ENCODE results near the gene OLFML2A. TPM values are rescaled to one million over a fixed set of nuclear protein-coding genes. Genes with fewer than 3 reads are reported as not detected.

The OLFML2A gene
- total and polyA plus RNA-seq, 2 donors (not counting 1 experiment from before 2014, with no cell fraction given) = 0.76 to 0.88 TPM

GRCh38 chr9:124741662-124742061, 35.3 kb upstream of the OLFML2A start:
- no peaks in the 10 kb centered on the region for H3K4me1 ChIP-seq (ENCODE audit: control insufficient read depth in 2 of 2, insufficient read depth in 2 of 2, low read length in 2 of 2)
- Mint-ChIP-seq H3K27ac (no peak overlapping the region), H3K4me3 (no peak overlapping the region), H3K9me3 (ENCODE audit: insufficient read depth) (no peaks in the 10 kb centered on the region), H3K4me1 (peaks cover 2% of the 10 kb centered on the region), H3K27me3 (no peaks in the 10 kb centered on the region)
- no peak overlapping the region for H2AFZ ChIP-seq (ENCODE audit: insufficient read depth, low read depth, low read length, poor library complexity, severe bottlenecking)
- H3K27ac ChIP-seq (ENCODE audit: low read length in 2 of 2) = no peak overlapping the region
- no peak overlapping the region for H3K4me3 ChIP-seq (ENCODE audit: control extremely low read depth in 1 of 5, extremely low read depth in 1 of 5, insufficient read depth in 1 of 5, low read depth in 2 of 5, low read length in 4 of 5)
- no peaks in the 10 kb centered on the region for H3K9me3 ChIP-seq (ENCODE audit: control extremely low read depth in 1 of 3, control insufficient read depth in 2 of 3, insufficient read depth in 1 of 3, low read length in 2 of 3)
- intact Hi-C loops (cut with micrococcal nuclease) = no loop called here
- TF ChIP-seq CTCF (IDR thresholded peaks at IDR 0.05) (no peak), EZH2 (IDR thresholded peaks at IDR 0.05; ENCODE audit: borderline replicate concordance, insufficient read depth, low read depth, low read length, poor library complexity, severe bottlenecking) (no peak)
- ChIA-PET CTCF (interaction anchor here (1.0 kb wide), 1 partner anchor 30 kb away, joined by 3 read pairs; no protein-coding TSS in a partner anchor), POLR2A (no interaction called here)
- no peak overlapping the region for H3K9ac ChIP-seq (ENCODE audit: low read length)
- DNase-seq = no peak
- H3K79me2 ChIP-seq (ENCODE audit: control insufficient read depth, insufficient read depth, low read length) = no peaks in the 10 kb centered on the region
- no peaks in the 10 kb centered on the region for H3K27me3 ChIP-seq (replicated peaks in 1 of 4; ENCODE audit: control extremely low read depth in 1 of 4, control insufficient read depth in 3 of 4, insufficient read depth in 4 of 4, low read length in 3 of 4)
- no peak overlapping the region for H3K4me2 ChIP-seq (replicated peaks; ENCODE audit: low read depth, low read length, poor library complexity, severe bottlenecking)
- no peak for ATAC-seq (ENCODE audit: low read depth)
- 89% methylated on average over 3 of the region's 4 CpGs for WGBS (ENCODE audit: insufficient coverage)
- H3K36me3 ChIP-seq (replicated peaks in 1 of 2; ENCODE audit: control extremely low read depth in 1 of 2, control insufficient read depth in 1 of 2, extremely low read depth in 1 of 2, insufficient read depth in 2 of 2, low read length in 1 of 2) = no peaks in the 10 kb centered on the region
- H4K20me1 ChIP-seq (ENCODE audit: control insufficient read depth, insufficient read depth, low read length, poor library complexity, severe bottlenecking) = no peaks in the 10 kb centered on the region

- ATAC-seq (ENCODE audit: low read depth) = no peak
- H3K9ac ChIP-seq (ENCODE audit: low read length) = no peak overlapping the region
- H3K9me3 ChIP-seq (ENCODE audit: control extremely low read depth in 1 of 3, control insufficient read depth in 2 of 3, insufficient read depth in 1 of 3, low read length in 2 of 3) = no peaks in the 10 kb centered on the region
- H4K20me1 ChIP-seq (ENCODE audit: control insufficient read depth, insufficient read depth, low read length, poor library complexity, severe bottlenecking) = no peaks in the 10 kb centered on the region
- no peak overlapping the region for H3K27ac ChIP-seq (ENCODE audit: low read length in 2 of 2)
- no peaks in the 10 kb centered on the region for H3K36me3 ChIP-seq (replicated peaks in 1 of 2; ENCODE audit: control extremely low read depth in 1 of 2, control insufficient read depth in 1 of 2, extremely low read depth in 1 of 2, insufficient read depth in 2 of 2, low read length in 1 of 2)
- CTCF ChIA-PET = interaction anchor here (1.1 to 1.2 kb wide), 2 partner anchors 9 to 111 kb away, joined by 3 to 4 read pairs; partner anchors contain the start of gene WDR38
- H3K4me1 ChIP-seq (ENCODE audit: control insufficient read depth in 2 of 2, insufficient read depth in 2 of 2, low read length in 2 of 2) = no peaks in the 10 kb centered on the region
- Mint-ChIP-seq H3K27me3 (no peaks in the 10 kb centered on the region), H3K4me3 (no peak overlapping the region), H3K27ac (no peak overlapping the region), H3K9me3 (ENCODE audit: insufficient read depth) (no peaks in the 10 kb centered on the region), H3K4me1 (peaks cover 2% of the 10 kb centered on the region)
- H3K4me3 ChIP-seq (ENCODE audit: control extremely low read depth in 1 of 5, extremely low read depth in 1 of 5, insufficient read depth in 1 of 5, low read depth in 2 of 5, low read length in 4 of 5) = no peak overlapping the region
- POLR2A ChIA-PET = no interaction called here
- H3K79me2 ChIP-seq (ENCODE audit: control insufficient read depth, insufficient read depth, low read length) = no peaks in the 10 kb centered on the region
- no peaks in the 10 kb centered on the region for H3K27me3 ChIP-seq (replicated peaks in 1 of 4; ENCODE audit: control extremely low read depth in 1 of 4, control insufficient read depth in 3 of 4, insufficient read depth in 4 of 4, low read length in 3 of 4)
- no peak for DNase-seq
- no peak overlapping the region for H2AFZ ChIP-seq (ENCODE audit: insufficient read depth, low read depth, low read length, poor library complexity, severe bottlenecking)
- TF ChIP-seq CTCF (IDR thresholded peaks at IDR 0.05) (no peak), EZH2 (IDR thresholded peaks at IDR 0.05; ENCODE audit: borderline replicate concordance, insufficient read depth, low read depth, low read length, poor library complexity, severe bottlenecking) (no peak)
- no peak overlapping the region for H3K4me2 ChIP-seq (replicated peaks; ENCODE audit: low read depth, low read length, poor library complexity, severe bottlenecking)
- intact Hi-C loops (cut with micrococcal nuclease) = no loop called here
Measured at GRCh38 chr9:124742940-124743339, 34.0 kb upstream of the OLFML2A start.

All from B cell (primary cell).